ENCODE data around the gene NEDD8.

DNA sequence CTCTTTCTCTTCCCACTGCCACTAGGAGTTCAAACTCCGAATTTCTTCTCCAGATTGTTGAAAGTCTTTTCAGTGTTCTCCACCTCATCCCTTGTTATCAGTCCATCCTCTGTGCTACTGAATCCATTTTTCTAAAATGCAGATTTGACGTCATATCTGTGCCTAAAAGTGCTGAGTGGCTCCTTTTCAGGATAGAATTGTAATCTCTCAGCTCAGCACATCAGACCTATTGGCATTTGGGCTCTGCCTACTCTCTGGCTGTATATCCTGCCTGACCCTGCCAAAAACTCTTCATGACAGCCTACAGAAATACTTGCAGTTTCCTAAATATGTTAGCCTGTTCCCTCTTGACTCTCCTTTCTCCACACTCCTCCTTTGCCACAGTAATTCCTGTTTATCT, 40.3 kb upstream of the NEDD8 start:
- TF ChIP-seq CREB1 (CRISPR knock-in tag; IDR thresholded peaks at IDR 0.05; ENCODE audit: low read depth): no peak
- TF ChIP-seq, protein P1, sequence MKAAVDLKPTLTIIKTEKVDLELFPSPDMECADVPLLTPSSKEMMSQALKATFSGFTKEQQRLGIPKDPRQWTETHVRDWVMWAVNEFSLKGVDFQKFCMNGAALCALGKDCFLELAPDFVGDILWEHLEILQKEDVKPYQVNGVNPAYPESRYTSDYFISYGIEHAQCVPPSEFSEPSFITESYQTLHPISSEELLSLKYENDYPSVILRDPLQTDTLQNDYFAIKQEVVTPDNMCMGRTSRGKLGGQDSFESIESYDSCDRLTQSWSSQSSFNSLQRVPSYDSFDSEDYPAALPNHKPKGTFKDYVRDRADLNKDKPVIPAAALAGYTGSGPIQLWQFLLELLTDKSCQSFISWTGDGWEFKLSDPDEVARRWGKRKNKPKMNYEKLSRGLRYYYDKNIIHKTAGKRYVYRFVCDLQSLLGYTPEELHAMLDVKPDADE (IDR thresholded peaks at IDR 0.05): no peak

Data from GM23338 (cell line).